ENCODE results near the gene LUC7L3.

- TF ChIP-seq, protein P1, sequence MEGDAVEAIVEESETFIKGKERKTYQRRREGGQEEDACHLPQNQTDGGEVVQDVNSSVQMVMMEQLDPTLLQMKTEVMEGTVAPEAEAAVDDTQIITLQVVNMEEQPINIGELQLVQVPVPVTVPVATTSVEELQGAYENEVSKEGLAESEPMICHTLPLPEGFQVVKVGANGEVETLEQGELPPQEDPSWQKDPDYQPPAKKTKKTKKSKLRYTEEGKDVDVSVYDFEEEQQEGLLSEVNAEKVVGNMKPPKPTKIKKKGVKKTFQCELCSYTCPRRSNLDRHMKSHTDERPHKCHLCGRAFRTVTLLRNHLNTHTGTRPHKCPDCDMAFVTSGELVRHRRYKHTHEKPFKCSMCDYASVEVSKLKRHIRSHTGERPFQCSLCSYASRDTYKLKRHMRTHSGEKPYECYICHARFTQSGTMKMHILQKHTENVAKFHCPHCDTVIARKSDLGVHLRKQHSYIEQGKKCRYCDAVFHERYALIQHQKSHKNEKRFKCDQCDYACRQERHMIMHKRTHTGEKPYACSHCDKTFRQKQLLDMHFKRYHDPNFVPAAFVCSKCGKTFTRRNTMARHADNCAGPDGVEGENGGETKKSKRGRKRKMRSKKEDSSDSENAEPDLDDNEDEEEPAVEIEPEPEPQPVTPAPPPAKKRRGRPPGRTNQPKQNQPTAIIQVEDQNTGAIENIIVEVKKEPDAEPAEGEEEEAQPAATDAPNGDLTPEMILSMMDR (IDR thresholded peaks at IDR 0.05 in 2 of 3, conservative IDR thresholded peaks at IDR 0.05 in 1 of 3; ENCODE audit: control insufficient read depth in 2 of 3, extremely low read depth in 1 of 3, insufficient read depth in 1 of 3, low read depth in 3 of 3, low read length in 3 of 3), result no peak
- TF ChIP-seq MXI1 (IDR thresholded peaks at IDR 0.05; ENCODE audit: low read depth, low read length) (no peak), POLR2A (IDR thresholded peaks at IDR 0.05; ENCODE audit: low read depth, low read length) (no peak), TAF1 (IDR thresholded peaks at IDR 0.05; ENCODE audit: borderline replicate concordance, low read depth, low read length) (no peak), POLR2AphosphoS5 (IDR thresholded peaks at IDR 0.05; ENCODE audit: low read length) (no peak), CREB1 (IDR thresholded peaks at IDR 0.05; ENCODE audit: low read depth) (no peak), TARDBP (IDR thresholded peaks at IDR 0.05; ENCODE audit: borderline replicate concordance) (no peak)
These were observed 27.6 kb upstream of the LUC7L3 start for GRCh38 chr17:50691550-50692447.

Data from GM12878 (cell line).